Loucy (cell line): Measurements from ENCODE around the gene SND1.

ENCODE experiments used
- EZH2phosphoT487 ChIP-seq: fragments of 200-600 bp; IDR thresholded peaks from 2 replicates; pipeline ENCODE4 v1.6.1; 2018; ENCODE audit warnings: antibody characterized with exemption, mild to moderate bottlenecking, moderate library complexity, borderline replicate concordance
- TF ChIP-seq, protein P1 (sequence below): fragments of 200-600 bp; sonication (generic); conservative IDR thresholded peaks from 2 replicates; pipeline ENCODE4 v1.5.1; 2014; ENCODE audit warnings: mild to moderate bottlenecking, antibody characterized with exemption, low read length

GRCh38 chr7:127810113-127810512 lies 158.1 kb downstream of the SND1 start:
- TF ChIP-seq, protein P1, sequence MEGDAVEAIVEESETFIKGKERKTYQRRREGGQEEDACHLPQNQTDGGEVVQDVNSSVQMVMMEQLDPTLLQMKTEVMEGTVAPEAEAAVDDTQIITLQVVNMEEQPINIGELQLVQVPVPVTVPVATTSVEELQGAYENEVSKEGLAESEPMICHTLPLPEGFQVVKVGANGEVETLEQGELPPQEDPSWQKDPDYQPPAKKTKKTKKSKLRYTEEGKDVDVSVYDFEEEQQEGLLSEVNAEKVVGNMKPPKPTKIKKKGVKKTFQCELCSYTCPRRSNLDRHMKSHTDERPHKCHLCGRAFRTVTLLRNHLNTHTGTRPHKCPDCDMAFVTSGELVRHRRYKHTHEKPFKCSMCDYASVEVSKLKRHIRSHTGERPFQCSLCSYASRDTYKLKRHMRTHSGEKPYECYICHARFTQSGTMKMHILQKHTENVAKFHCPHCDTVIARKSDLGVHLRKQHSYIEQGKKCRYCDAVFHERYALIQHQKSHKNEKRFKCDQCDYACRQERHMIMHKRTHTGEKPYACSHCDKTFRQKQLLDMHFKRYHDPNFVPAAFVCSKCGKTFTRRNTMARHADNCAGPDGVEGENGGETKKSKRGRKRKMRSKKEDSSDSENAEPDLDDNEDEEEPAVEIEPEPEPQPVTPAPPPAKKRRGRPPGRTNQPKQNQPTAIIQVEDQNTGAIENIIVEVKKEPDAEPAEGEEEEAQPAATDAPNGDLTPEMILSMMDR = no peak
- no peak for TF ChIP-seq EZH2phosphoT487
